SU-DHL-6 (cell line): Measurements from ENCODE around the gene RAB43.

Source experiments
- CTCF ChIP-seq: fragments of 200-600 bp; sonication (generic); IDR thresholded peaks from one replicate; pipeline ENCODE4 v1.5.1; 2017; ENCODE audit warnings: antibody characterized with exemption, mild to moderate bottlenecking, low read length, moderate library complexity; ENCODE audit not compliant: insufficient read depth, poor library complexity, severe bottlenecking
- EZH2phosphoT487 ChIP-seq: fragments of 200-600 bp; sonication (generic), shearing (Covaris generic); conservative IDR thresholded peaks from 2 replicates; pipeline ENCODE4 v1.6.1; 2018; ENCODE audit warnings: mild to moderate bottlenecking, antibody characterized with exemption, low read length, moderate library complexity, mixed read lengths

DNA sequence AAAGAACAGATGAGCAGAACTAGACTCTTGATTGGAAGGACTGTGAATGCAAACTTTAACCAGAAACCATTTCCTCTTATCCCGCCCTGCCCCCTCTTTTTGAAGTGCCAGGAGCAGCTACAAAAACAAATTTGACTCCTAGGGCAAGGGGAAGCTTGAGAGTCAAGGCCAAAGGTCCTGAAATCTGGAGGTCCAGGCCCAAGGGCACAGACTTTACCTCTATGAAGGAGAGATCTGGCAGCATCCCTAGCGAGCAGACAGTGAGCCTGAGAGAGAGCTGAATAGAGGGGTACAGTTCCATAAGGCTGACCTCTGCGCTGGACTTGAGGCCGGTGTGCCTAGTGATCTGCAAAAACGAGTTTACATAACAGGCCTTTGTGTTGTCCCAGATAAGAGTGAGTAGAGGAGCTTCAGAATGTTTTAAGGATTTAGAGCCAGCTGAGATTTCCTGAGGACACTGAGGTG lies 5.1 kb downstream of the RAB43 start:
- TF ChIP-seq CTCF (no peak), EZH2phosphoT487 (no peak)
